Amygdala (tissue), 56 donors: ENCODE results near the gene BCS1L.

Experiments used
- DNase-seq, 56 donors: peaks; one replicate each; lab custom pipeline; 2025; lab: John Stamatoyannopoulos, UW

BCS1L gene

DNA sequence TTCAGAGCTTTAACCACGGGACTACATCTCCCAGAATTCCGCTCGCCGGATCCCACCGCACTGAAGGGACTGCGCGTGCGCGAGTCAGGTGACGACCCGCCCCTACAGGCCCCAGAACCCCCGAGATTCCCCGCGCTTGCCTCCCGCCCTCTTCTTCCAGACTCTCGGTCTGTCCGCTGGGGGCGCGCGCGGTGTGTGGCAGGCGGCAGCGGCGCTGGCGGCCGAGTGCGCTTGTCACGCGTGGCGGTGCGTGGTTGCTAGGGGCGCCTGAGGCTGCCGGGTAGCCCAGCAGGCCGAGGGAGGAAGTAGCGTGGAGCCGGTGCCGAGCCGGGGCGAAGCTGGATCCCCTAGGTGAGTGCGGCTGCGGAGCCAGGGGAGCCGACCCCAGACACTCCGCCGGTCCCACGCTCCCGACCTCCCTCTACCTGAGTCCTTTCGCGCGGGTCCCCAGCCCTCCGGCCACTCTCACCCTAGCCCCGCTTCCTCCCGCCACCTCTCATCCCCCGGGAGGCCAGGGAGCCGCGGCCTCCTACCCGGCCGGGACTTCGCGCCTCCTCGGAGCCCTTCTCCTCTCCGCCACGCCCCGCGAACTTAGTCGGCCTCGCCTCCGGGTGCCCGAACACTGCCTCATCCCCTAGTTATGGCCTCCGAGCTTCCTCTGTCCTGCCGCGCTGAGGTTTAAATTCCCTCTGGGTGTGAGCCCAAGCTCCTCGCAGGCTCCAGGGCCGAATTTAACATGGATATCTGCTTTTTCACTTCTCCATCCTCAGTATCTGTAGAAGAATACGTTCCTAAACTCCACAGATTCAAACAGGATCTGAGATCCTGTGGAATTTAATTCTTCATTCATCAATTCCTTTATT is 51.4 kb downstream of the BCS1L start, which contains the start of gene TTLL4:
TTLL4 (plus strand) TSS at position 149 of the 863 bp plus-strand sequence. CDS start 26,842 bp downstream, outside the sequence.
- peak; percentile 86 to 99 (median 96) for DNase-seq

DNA sequence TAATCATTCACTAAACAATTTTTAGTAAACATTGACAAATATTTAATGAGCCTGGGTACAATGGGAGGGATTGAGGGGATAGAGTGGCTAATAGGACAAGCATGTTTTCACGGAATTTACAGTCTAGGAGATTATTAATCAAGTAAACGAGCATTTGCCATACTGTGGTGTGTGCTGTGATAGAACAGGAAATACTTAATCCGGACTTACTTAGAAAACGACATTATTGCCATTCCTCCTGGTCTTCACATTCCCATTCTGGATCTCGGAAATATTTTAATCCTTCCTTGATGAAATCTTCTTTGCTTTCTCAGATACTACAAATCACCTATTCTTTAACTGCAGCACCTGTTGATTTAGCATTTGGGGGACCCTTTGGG is 52.1 kb downstream of the BCS1L start:
- no peak for DNase-seq
